Erythroblast (primary cell): ENCODE data around the gene HSF2BP.

ENCODE experiments used
- GATA1 ChIP-seq: IDR thresholded peaks from 2 replicates; pipeline ENCODE4 v1.6.1; 2011; ENCODE audit warnings: low read depth, mild to moderate bottlenecking, control low read depth, low read length, moderate library complexity
- POLR2A ChIP-seq: IDR thresholded peaks from 2 replicates; pipeline ENCODE4 v1.6.1; 2011; ENCODE audit warnings: mild to moderate bottlenecking, low read length

GRCh38 chr21:43593078-43593477 is 66.2 kb downstream of the HSF2BP start:
- TF ChIP-seq POLR2A = no peak
- no peak for TF ChIP-seq GATA1
